BJ (cell line): ENCODE results near the gene SUSD6. TPM values are rescaled to one million over a fixed set of nuclear protein-coding genes. Genes with fewer than 3 reads are reported as not detected.

Experiments used
- CTCF ChIA-PET: fragments of 350-600 bp; formaldehyde crosslinking; extraction: SDS; loops from one replicate; lab custom pipeline; 2021; ENCODE audit warnings: antibody characterized with exemption, inconsistent platforms; lab: Yijun Ruan, JAX
- POLR2A ChIA-PET: fragments of 300-600 bp; sonication (Branson Sonifier 250); formaldehyde crosslinking; extraction: SDS; loops from one replicate; lab custom pipeline; 2021; ENCODE audit warnings: antibody characterized with exemption; lab: Charles Lee
- DNase-seq: peaks from one replicate; pipeline ENCODE4 v3.0.0-alpha.2; 2011; ENCODE audit warnings: low read depth
- H3K27me3 ChIP-seq: 2 replicates; pipeline ENCODE4 v1.6.0; 2011; ENCODE audit warnings: low read length; ENCODE audit not compliant: control insufficient read depth, insufficient read depth
- H3K36me3 ChIP-seq: 2 replicates; pipeline ENCODE4 v1.5.1; 2011; ENCODE audit warnings: low read length; ENCODE audit not compliant: control insufficient read depth, insufficient read depth
- H3K4me3 ChIP-seq: 2 replicates; pipeline ENCODE4 v1.5.1; 2011; ENCODE audit warnings: low read depth, mild to moderate bottlenecking, control low read depth, low read length
- polyA plus RNA-seq: library from polyadenylated mRNA; depleted of rRNA; stranded (reverse); fragments of >200 nt; gene quantifications from 2 replicates; pipeline ENCODE4 v1.2.3, GENCODE V29; 2011
- TF ChIP-seq, protein P1 (sequence below): IDR thresholded peaks from 2 replicates; pipeline ENCODE4 v1.5.1; 2011; ENCODE audit warnings: low read depth, mild to moderate bottlenecking, control low read depth, inconsistent platforms, low read length, moderate library complexity; ENCODE audit not compliant: insufficient read depth

Gene SUSD6
- polyA plus RNA-seq, 1 experiment = 20.3 TPM

DNA sequence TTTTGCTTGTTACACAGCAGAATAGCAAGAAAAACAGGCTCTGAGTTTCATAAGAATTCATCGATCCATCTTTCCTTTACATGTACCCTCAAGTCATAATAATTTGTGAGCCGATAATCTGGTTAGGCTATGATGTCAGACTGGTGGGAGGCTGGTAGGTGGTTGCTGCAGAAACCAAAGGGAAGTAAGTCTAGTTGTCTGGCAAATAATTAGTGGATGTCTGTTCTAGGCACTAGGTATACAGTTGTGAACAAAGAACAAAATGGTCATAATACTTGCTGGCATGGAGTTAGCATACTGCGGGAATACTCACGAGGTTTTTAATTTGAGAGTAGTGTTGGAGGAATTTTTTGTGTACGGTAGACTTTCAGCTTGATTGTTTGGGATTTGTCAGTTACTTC is 8.8 kb downstream of the SUSD6 start:
- Histone ChIP-seq H3K4me3 (no peak overlapping the region), H3K36me3 (no peaks in the 10 kb centered on the region), H3K27me3 (no peaks in the 10 kb centered on the region)
- ChIA-PET POLR2A (no interaction called here), CTCF (interaction anchor here (1.5 kb wide), 1 partner anchor 19 kb away, joined by 3 read pairs; no protein-coding TSS in a partner anchor)
- no peak for DNase-seq
- TF ChIP-seq, protein P1, sequence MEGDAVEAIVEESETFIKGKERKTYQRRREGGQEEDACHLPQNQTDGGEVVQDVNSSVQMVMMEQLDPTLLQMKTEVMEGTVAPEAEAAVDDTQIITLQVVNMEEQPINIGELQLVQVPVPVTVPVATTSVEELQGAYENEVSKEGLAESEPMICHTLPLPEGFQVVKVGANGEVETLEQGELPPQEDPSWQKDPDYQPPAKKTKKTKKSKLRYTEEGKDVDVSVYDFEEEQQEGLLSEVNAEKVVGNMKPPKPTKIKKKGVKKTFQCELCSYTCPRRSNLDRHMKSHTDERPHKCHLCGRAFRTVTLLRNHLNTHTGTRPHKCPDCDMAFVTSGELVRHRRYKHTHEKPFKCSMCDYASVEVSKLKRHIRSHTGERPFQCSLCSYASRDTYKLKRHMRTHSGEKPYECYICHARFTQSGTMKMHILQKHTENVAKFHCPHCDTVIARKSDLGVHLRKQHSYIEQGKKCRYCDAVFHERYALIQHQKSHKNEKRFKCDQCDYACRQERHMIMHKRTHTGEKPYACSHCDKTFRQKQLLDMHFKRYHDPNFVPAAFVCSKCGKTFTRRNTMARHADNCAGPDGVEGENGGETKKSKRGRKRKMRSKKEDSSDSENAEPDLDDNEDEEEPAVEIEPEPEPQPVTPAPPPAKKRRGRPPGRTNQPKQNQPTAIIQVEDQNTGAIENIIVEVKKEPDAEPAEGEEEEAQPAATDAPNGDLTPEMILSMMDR = no peak

GRCh38 chr14:69620981-69621380 is 9.6 kb downstream of the SUSD6 start:
- ChIA-PET POLR2A (no interaction called here), CTCF (interaction anchor here (1.5 kb wide), 1 partner anchor 20 kb away, joined by 3 read pairs; no protein-coding TSS in a partner anchor)
- DNase-seq = no peak
- no peaks in the 10 kb centered on the region for H3K27me3 ChIP-seq
- no peak overlapping the region for H3K4me3 ChIP-seq
- H3K36me3 ChIP-seq = no peaks in the 10 kb centered on the region
- TF ChIP-seq, protein P1 = no peak

- Histone ChIP-seq H3K27me3 (no peaks in the 10 kb centered on the region), H3K36me3 (no peaks in the 10 kb centered on the region), H3K4me3 (no peak overlapping the region)
- POLR2A ChIA-PET = interaction anchor here (0.5 kb wide), 1 partner anchor 12 kb away, joined by 3 read pairs; no protein-coding TSS in a partner anchor
- CTCF ChIA-PET = interaction anchor here (0.9 kb wide), 1 partner anchor 39 kb away, joined by 4 read pairs; no protein-coding TSS in a partner anchor
- no peak for DNase-seq
- TF ChIP-seq, protein P1 = no peak
These were observed 12.7 kb downstream of the SUSD6 start for GRCh38 chr14:69624136-69624535.

DNA sequence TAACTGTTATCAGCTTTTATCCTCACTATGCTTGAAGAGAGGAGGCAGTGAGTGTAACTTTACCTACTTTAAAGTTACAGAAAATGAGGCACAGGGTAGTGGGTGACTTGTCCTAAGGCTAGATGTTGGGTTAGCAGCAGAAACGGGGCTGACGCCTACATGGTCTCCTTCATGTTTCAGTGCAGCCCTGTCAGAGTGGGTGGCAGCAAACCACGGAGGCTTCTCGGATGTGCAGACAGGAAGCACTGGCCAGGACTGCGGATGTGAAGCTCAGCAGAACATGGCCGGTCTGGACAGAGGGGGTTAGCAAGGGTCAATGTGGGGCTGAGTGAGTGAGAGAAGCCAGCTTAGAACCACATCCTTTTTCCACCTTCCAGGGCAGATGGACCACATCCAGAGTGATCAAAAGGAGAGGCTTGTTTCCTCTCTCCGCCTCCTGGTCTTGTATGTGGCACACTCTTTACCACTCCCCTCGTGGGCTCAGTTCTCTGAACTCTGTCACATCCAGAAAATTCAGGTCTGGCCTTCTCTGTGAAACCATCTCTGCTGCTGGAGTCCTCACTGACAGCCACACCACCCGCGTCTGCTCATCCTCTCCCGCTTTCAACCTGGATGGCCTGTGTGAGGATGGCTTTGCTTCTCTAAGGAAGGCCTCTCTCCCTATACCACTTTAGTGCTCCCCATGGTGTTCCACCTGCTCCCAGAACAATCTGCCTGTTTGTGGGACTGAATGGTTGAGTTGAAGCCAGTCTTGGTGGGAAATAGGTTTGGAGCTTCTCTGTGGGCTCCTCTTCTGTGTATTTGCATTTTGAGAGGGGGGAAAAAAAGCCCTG is 14.1 kb downstream of the SUSD6 start:
- no peak overlapping the region for H3K4me3 ChIP-seq
- POLR2A ChIA-PET = interaction anchor here (0.6 kb wide), 1 partner anchor 1279 kb away, joined by 3 read pairs; no protein-coding TSS in a partner anchor
- H3K27me3 ChIP-seq = no peaks in the 10 kb centered on the region
- TF ChIP-seq, protein P1 = no peak
- DNase-seq = no peak
- CTCF ChIA-PET = interaction anchor here (1.3 kb wide), 1 partner anchor 12 kb away, joined by 4 read pairs; no protein-coding TSS in a partner anchor
- H3K36me3 ChIP-seq = no peaks in the 10 kb centered on the region

DNA sequence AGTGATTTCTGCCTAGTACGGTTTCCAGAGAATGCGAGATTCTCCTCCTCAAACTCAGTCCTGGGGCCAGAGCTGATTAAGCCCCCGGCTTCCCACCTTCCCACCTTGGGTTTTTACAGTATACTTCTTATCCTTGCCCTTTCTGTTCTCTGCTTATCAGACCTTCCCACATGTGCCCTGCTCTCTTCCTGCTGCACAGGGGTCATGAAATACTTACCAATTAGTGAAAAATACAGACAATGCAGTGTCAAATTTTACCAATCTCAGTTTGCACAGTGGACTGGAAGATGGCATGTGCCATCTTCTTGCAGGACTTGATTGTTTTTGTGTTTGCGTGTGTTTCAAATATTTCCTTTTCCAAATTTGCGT is 14.7 kb downstream of the SUSD6 start:
- CTCF ChIA-PET = interaction anchor here (1.3 kb wide), 1 partner anchor 12 kb away, joined by 4 read pairs; no protein-coding TSS in a partner anchor
- no peaks in the 10 kb centered on the region for H3K27me3 ChIP-seq
- TF ChIP-seq, protein P1 = no peak
- POLR2A ChIA-PET = no interaction called here
- no peak for DNase-seq
- no peak overlapping the region for H3K4me3 ChIP-seq
- H3K36me3 ChIP-seq = no peaks in the 10 kb centered on the region
